Skeletal muscle tissue (tissue), 4 donors: ENCODE results near the gene OR56A4. TPM values are rescaled to one million over a fixed set of nuclear protein-coding genes. Genes with fewer than 3 reads are reported as not detected.

Source experiments
- H3K27ac ChIP-seq: one replicate; pipeline ENCODE4 v1.7.0; 2013; ENCODE audit warnings: mild to moderate bottlenecking, low read depth, low read length, inconsistent platforms
- H3K27me3 ChIP-seq, 3 donors: one replicate each; pipeline ENCODE4 v1.7.0; 2013; ENCODE audit warnings: low read length in 3 of 3; ENCODE audit not compliant: control insufficient read depth in 3 of 3, insufficient read depth in 3 of 3
- H3K36me3 ChIP-seq, 3 donors: one replicate each; pipeline ENCODE4 v1.7.0; 2013; ENCODE audit warnings: low read length in 3 of 3; ENCODE audit not compliant: control insufficient read depth in 3 of 3, insufficient read depth in 3 of 3
- H3K4me1 ChIP-seq, 3 donors: one replicate each; pipeline ENCODE4 v1.7.0; 2013; ENCODE audit warnings: low read length in 3 of 3, mild to moderate bottlenecking in 3 of 3; ENCODE audit not compliant: control insufficient read depth in 3 of 3, insufficient read depth in 3 of 3
- H3K4me3 ChIP-seq, 3 donors: one replicate each; pipeline ENCODE4 v1.7.0; 2013; ENCODE audit warnings: low read length in 3 of 3
- H3K9ac ChIP-seq, 3 donors: one replicate each; pipeline ENCODE4 v1.7.0; 2013; ENCODE audit warnings: low read length in 3 of 3, mild to moderate bottlenecking in 3 of 3, moderate library complexity in 2 of 3, low read depth in 1 of 3
- H3K9me3 ChIP-seq, 3 donors: one replicate each; pipeline ENCODE4 v1.7.0; 2013; ENCODE audit warnings: low read length in 3 of 3; ENCODE audit not compliant: control insufficient read depth in 3 of 3
- total RNA-seq: library from RNA; depleted of rRNA; stranded (reverse); fragments of >200 nt; gene quantifications from one replicate; pipeline ENCODE4 v1.2.3, GENCODE V29; 2014
- donor health status: Osteomylitis.

OR56A4 gene
- total RNA-seq, 1 donor from 2014 or later, result not detected

- Histone ChIP-seq H3K36me3 (no peaks in the 10 kb centered on the region), H3K9me3 (no peaks in the 10 kb centered on the region), H3K4me3 (no peak overlapping the region), H3K27me3 (no peaks in the 10 kb centered on the region), H3K27ac (no peak overlapping the region), H3K4me1 (no peaks in the 10 kb centered on the region), H3K9ac (no peak overlapping the region)
Measured at GRCh38 chr11:6006395-6006794, 351 bp downstream of the OR56A4 start.

GRCh38 chr11:6002202-6002699, 4.5 kb downstream of the OR56A4 start:
- Histone ChIP-seq H3K27me3 (no peaks in the 10 kb centered on the region), H3K4me3 (no peak overlapping the region), H3K9me3 (no peaks in the 10 kb centered on the region), H3K4me1 (no peaks in the 10 kb centered on the region), H3K27ac (no peak overlapping the region), H3K36me3 (no peaks in the 10 kb centered on the region), H3K9ac (no peak overlapping the region)

DNA sequence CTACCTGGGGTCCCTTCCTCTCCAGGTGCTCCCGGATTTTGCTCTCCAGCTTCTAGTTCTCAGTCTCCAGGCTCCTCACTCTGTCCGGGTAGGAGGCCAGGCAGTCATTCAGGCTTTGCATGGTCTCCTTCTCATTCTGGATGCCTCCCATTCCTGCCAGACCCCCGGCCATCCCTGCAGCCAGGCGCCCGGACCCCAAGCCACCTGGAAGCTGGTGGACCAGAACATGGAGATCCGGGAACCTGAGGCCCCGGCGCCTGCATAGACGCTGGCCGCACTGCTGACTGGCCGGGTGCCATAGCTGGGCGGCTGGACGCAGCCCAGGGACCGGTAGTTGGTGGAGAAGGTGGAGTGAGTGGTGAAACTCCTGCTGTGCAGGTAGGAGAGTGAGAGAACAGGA, 12.0 kb downstream of the OR56A4 start:
- Histone ChIP-seq H3K27me3 (peaks cover 0 to 3% (median 0%) of the 10 kb centered on the region in 3 donors), H3K36me3 (no peaks in the 10 kb centered on the region), H3K9me3 (no peaks in the 10 kb centered on the region), H3K4me3 (no peak overlapping the region), H3K4me1 (no peaks in the 10 kb centered on the region), H3K9ac (no peak overlapping the region), H3K27ac (no peak overlapping the region)

DNA sequence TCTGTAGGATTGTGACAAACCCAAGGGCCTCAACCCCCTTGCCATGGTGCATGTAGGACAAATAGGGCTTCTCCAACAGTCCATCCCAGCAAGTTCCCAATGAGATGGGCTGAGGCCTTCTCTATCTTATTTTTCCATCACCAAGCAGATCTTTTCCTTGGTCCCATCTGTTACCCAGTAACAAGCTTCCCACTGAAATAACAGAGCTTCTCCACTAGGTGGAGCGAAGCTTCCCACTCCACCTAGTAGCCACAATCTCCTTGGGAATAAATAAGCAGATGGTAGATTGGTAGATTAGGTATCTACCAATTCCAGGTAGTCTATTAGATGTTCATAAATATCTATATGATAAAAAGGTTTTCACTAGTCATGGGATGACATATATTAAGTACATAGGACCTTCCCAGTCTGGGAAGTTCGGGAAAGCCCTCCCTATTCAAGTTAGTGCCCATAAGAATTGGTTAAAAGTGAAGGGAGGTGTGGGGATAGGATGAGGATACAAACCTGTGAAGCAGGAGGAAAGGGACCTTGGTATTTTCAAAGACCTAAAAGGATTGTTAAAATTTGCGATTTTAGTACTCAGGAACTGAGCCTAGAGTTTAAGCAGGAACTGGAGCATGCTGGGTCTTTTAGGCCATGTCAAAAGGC, 14.0 kb downstream of the OR56A4 start:
- H3K27me3 ChIP-seq, result peaks cover 0 to 5% (median 0%) of the 10 kb centered on the region in 3 donors

DNA sequence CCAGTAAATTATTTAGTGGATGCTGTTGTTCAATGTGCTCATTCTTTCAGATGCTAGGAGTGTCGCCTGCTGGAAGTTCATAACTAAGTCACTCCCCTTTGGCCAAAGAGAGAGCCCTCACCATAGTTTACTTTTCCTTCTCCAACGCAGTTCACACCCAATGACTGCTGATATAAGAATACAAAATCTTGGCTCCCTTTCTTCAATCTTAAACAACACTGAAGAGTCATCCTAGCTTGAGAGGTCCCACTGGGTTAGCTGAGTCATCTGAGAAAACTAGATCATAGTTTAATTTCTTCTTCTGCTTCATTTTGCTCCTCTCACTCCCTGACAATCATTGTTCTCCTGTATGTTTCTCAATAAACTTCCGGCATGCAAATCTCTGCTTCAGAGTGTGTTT, 14.6 kb downstream of the OR56A4 start:
- Histone ChIP-seq H3K4me1 (no peaks in the 10 kb centered on the region), H3K4me3 (no peak overlapping the region), H3K27ac (no peak overlapping the region), H3K9me3 (no peaks in the 10 kb centered on the region), H3K36me3 (no peaks in the 10 kb centered on the region), H3K9ac (no peak overlapping the region), H3K27me3 (peaks cover 0 to 5% (median 0%) of the 10 kb centered on the region in 3 donors)

More for the DNA sequence above, 14.0 kb downstream of the OR56A4 start:
- Histone ChIP-seq H3K27ac (no peak overlapping the region), H3K36me3 (no peaks in the 10 kb centered on the region), H3K4me3 (no peak overlapping the region), H3K4me1 (no peaks in the 10 kb centered on the region), H3K9me3 (no peaks in the 10 kb centered on the region), H3K9ac (no peak overlapping the region)

- Histone ChIP-seq H3K4me1 (no peaks in the 10 kb centered on the region), H3K4me3 (no peak overlapping the region), H3K36me3 (no peaks in the 10 kb centered on the region), H3K9me3 (no peaks in the 10 kb centered on the region), H3K27me3 (peaks cover 0 to 5% (median 0%) of the 10 kb centered on the region in 3 donors), H3K27ac (no peak overlapping the region), H3K9ac (no peak overlapping the region)
Measured at GRCh38 chr11:5989203-5989602, 17.5 kb downstream of the OR56A4 start.

DNA sequence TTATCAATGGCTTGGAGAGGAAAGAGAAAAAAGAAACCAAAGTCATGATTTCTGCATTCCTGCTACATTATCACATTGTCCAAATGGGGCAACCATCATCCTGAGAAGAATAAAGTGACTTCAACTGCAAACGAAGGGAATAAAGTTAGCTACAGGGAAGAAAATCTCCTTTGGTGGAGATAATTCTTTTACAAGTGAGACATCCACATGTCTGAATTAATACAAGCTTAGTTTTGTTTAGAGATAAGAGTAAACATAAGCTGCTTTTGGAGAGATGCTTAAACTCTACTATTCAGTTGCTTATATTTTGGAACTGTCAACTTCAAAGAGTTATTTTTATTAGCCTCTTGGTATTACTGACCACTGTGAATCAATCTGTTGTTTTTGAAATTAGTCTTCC, 19.9 kb downstream of the OR56A4 start, which contains the start of gene OR52L1:
Gene OR52L1, minus strand, starts transcription at position 101 of the 400 bp plus-strand sequence. Its CDS starts 55 bp downstream, at position 46.
- peaks cover 0 to 10% (median 0%) of the 10 kb centered on the region in 3 donors for H3K27me3 ChIP-seq
- no peak within 1 kb of the TSS for H3K9ac ChIP-seq
- no peaks in the 10 kb centered on the region for H3K4me1 ChIP-seq
- H3K36me3 ChIP-seq, result no peaks in the 10 kb centered on the region
- H3K9me3 ChIP-seq, result no peaks in the 10 kb centered on the region
- no peak within 1 kb of the TSS for H3K27ac ChIP-seq
- H3K4me3 ChIP-seq, result no peak within 1 kb of the TSS

- Histone ChIP-seq H3K4me1 (no peaks in the 10 kb centered on the region), H3K27ac (no peak overlapping the region), H3K9me3 (peaks cover 0 to 5% (median 0%) of the 10 kb centered on the region in 3 donors), H3K27me3 (peaks cover 0 to 6% (median 0%) of the 10 kb centered on the region in 3 donors), H3K4me3 (no peak overlapping the region), H3K9ac (no peak overlapping the region), H3K36me3 (no peaks in the 10 kb centered on the region)
Measured at GRCh38 chr11:5983443-5983842, 23.3 kb downstream of the OR56A4 start.

- H3K36me3 ChIP-seq, result no peaks in the 10 kb centered on the region
- H3K4me3 ChIP-seq, result no peak overlapping the region
Measured at GRCh38 chr11:5973530-5973929, 33.2 kb downstream of the OR56A4 start.

DNA sequence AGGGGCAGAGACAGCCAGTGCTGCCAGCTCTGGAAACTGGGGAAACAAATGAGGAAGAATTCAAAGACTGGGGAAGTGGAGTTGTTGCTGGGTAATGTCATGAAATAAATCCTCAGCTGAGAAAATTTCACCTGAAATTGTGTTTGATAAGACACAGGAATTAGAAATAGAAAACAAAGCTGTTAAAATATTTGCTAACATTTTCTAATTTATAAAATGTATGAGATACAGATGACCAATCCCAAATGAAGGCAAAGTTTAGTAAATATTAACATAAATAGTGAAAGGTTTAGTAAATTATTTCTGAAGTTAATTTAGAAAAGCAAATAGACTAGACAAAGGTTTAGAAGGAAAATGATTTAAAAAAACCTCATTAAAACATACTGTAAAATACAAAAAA, 38.4 kb downstream of the OR56A4 start, which contains the start of gene OR56A5:
Gene OR56A5, minus strand, starts transcription at position 101 of the 400 bp plus-strand sequence. Its CDS starts 0 bp downstream, at position 101.
- Histone ChIP-seq H3K36me3 (no peaks in the 10 kb centered on the region), H3K27ac (no peak within 1 kb of the TSS), H3K9me3 (peaks cover 0 to 4% (median 0%) of the 10 kb centered on the region in 3 donors), H3K4me1 (no peaks in the 10 kb centered on the region), H3K9ac (no peak within 1 kb of the TSS), H3K4me3 (no peak within 1 kb of the TSS), H3K27me3 (peaks cover 0 to 6% (median 0%) of the 10 kb centered on the region in 3 donors)

More at GRCh38 chr11:5973530-5973929, 33.2 kb downstream of the OR56A4 start:
- H3K9me3 ChIP-seq, result peaks cover 0 to 2% (median 0%) of the 10 kb centered on the region in 3 donors
- no peak overlapping the region for H3K9ac ChIP-seq
- no peaks in the 10 kb centered on the region for H3K4me1 ChIP-seq
- no peak overlapping the region for H3K27ac ChIP-seq
- H3K27me3 ChIP-seq, result peaks cover 0 to 6% (median 0%) of the 10 kb centered on the region in 3 donors
